Measurements from ENCODE around the gene TRIM37.
"Not testable (repeated sequence)": the region's sequence is repeated elsewhere in the genome, so short reads cannot be mapped to it uniquely, and the experiment has no call there.

The TRIM37 gene

GRCh38 chr17:59093145-59093701 is 13.5 kb downstream of the TRIM37 start:
- TF ChIP-seq CTCF (IDR thresholded peaks at IDR 0.05; ENCODE audit: low read depth, low read length) = no peak
- no peak for DNase-seq (ENCODE audit: extremely low read depth, low read depth)

GRCh38 chr17:59090593-59090992 is 16.1 kb downstream of the TRIM37 start:
- not testable (repeated sequence) for DNase-seq (ENCODE audit: extremely low read depth, low read depth)

- no peak for DNase-seq (ENCODE audit: extremely low read depth, low read depth)
- no peak for TF ChIP-seq CTCF (IDR thresholded peaks at IDR 0.05; ENCODE audit: low read depth, low read length)
Measured at GRCh38 chr17:59084154-59084553, 22.5 kb downstream of the TRIM37 start.

GRCh38 chr17:59074494-59074893 is 32.2 kb downstream of the TRIM37 start:
- DNase-seq (ENCODE audit: extremely low read depth, low read depth) = peak; percentile 22
- TF ChIP-seq CTCF (IDR thresholded peaks at IDR 0.05; ENCODE audit: low read depth, low read length) = no peak

- no peak for TF ChIP-seq CTCF (IDR thresholded peaks at IDR 0.05; ENCODE audit: low read depth, low read length)
- DNase-seq (ENCODE audit: extremely low read depth, low read depth) = no peak
Measured at GRCh38 chr17:59073972-59074371, 32.7 kb downstream of the TRIM37 start.

- no peak for TF ChIP-seq CTCF (IDR thresholded peaks at IDR 0.05; ENCODE audit: low read depth, low read length)
- no peak for DNase-seq (ENCODE audit: extremely low read depth, low read depth)
Measured at GRCh38 chr17:59069856-59070255, 36.8 kb downstream of the TRIM37 start.

GRCh38 chr17:59067756-59068155 is 38.9 kb downstream of the TRIM37 start:
- no peak for DNase-seq (ENCODE audit: extremely low read depth, low read depth)
- TF ChIP-seq CTCF (IDR thresholded peaks at IDR 0.05; ENCODE audit: low read depth, low read length) = no peak

GRCh38 chr17:59067340-59067739 is 39.3 kb downstream of the TRIM37 start:
- no peak for DNase-seq (ENCODE audit: extremely low read depth, low read depth)
- TF ChIP-seq CTCF (IDR thresholded peaks at IDR 0.05; ENCODE audit: low read depth, low read length) = no peak
